T-helper 2 cell treated with Interferon-gamma antibody and Interleukin-4, amounts not matched to agents 100 ng/mL and 5 ng/mL, for 36 hours (primary cell): Measurements from ENCODE around the gene SPZ1. TPM values are rescaled to one million over a fixed set of nuclear protein-coding genes. Genes with fewer than 3 reads are reported as not detected.
"Not testable (repeated sequence)": the region's sequence is repeated elsewhere in the genome, so short reads cannot be mapped to it uniquely, and the experiment has no call there.

Experiments used
- intact Hi-C: fragments of 100-400 bp; cut with micrococcal nuclease; formaldehyde crosslinking; loops from one replicate; pipeline ENCODE4 v1.15.1; 2023
- total RNA-seq: library from RNA; stranded (reverse); gene quantifications from 2 replicates; pipeline ENCODE4 v1.2.3, GENCODE V29; 2022

The SPZ1 gene
- total RNA-seq, 1 donor from 2014 or later: not detected

- intact Hi-C loops: no loop called here
Observed at GRCh38 chr5:80326468-80326867, 6.7 kb downstream of the SPZ1 start.

- intact Hi-C loops: no loop called here
Observed at GRCh38 chr5:80337379-80337778, 17.6 kb downstream of the SPZ1 start.

- intact Hi-C loops: no loop called here
Observed at GRCh38 chr5:80339116-80339515, 19.3 kb downstream of the SPZ1 start.

GRCh38 chr5:80341016-80341775, 21.4 kb downstream of the SPZ1 start:
- intact Hi-C loops: no loop called here

GRCh38 chr5:80343067-80343466, 23.3 kb downstream of the SPZ1 start:
- intact Hi-C loops: no loop called here

GRCh38 chr5:80346055-80346454, 26.3 kb downstream of the SPZ1 start:
- intact Hi-C loops: no loop called here

- intact Hi-C loops: no loop called here
Observed at GRCh38 chr5:80348171-80348570, 28.4 kb downstream of the SPZ1 start.

GRCh38 chr5:80351019-80351418, 31.2 kb downstream of the SPZ1 start:
- intact Hi-C loops: not testable (repeated sequence)

- intact Hi-C loops: no loop called here
Observed at GRCh38 chr5:80355686-80356085, 35.9 kb downstream of the SPZ1 start.

- intact Hi-C loops: no loop called here
Observed at GRCh38 chr5:80357671-80358070, 37.9 kb downstream of the SPZ1 start.

- intact Hi-C loops: no loop called here
Observed at GRCh38 chr5:80360914-80361444, 41.2 kb downstream of the SPZ1 start.

- intact Hi-C loops: no loop called here
Observed at GRCh38 chr5:80364892-80365291, 45.1 kb downstream of the SPZ1 start.

GRCh38 chr5:80368661-80369480, 49.1 kb downstream of the SPZ1 start:
- intact Hi-C loops: no loop called here

- intact Hi-C loops: no loop called here
Observed at GRCh38 chr5:80369521-80369920, 49.7 kb downstream of the SPZ1 start.

GRCh38 chr5:80370390-80370789, 50.6 kb downstream of the SPZ1 start:
- intact Hi-C loops: no loop called here

Other genes starting within 250 kb of the SPZ1 start
- gene SERINC5, start 64.0 kb upstream of the SPZ1 start, total RNA-seq: 70.9 and 73.5 TPM in 2 replicates
- 9.4 and 10.9 TPM in 2 replicates for gene ZFYVE16, start 88.1 kb downstream of the SPZ1 start, total RNA-seq
- gene FAM151B, start 168.1 kb downstream of the SPZ1 start, total RNA-seq: 0.30 and 1.0 TPM in 2 replicates